ENCODE measurements around the gene URI1. TPM values are rescaled to one million over a fixed set of nuclear protein-coding genes. Genes with fewer than 3 reads are reported as not detected.
A peak's percentile ranks its signal among the peaks of the same experiment; 100 is the strongest.

The URI1 gene
- total RNA-seq, 1 donor from 2014 or later, result 63.2 TPM

DNA sequence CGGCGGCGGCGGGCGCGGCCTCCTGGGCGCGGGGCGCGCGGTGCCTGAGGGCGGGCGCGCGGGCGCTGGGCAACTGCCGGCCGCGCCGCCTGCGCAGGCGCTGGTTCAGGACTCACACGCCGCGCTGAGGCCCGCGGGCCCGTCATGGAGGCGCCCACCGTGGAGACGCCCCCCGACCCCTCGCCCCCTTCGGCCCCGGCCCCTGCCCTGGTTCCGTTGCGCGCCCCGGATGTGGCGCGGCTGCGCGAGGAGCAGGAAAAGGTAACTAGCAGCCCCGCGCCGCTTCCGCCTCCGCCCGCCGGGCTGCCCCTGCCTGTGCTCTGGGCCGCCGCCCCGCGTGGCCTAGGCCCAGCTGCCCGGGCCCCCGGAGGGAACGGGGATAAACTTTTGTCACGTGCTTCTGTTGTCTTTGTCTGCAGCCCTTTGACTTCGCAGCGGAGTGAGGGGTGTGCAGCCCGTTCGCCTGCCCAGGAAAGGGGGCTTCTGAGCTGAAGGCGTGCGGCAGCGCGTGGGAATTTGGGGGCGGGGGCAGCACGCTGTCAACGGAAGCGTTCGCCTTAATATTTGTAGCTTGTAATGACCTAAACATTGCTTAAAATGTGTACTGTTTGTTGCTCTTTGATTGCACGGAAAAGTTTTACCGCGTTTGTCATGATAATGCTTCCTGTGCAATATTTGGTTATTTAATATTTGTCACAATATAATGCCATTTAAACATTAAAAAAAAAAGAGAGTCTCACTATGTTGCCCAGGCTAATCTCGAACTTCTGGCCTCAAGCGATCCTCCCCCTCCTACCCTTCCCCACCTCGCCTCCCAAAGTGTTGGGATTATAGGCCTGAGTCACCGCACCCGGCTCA lies 594 bp downstream of the URI1 start:
- peaks cover 33% of the 10 kb centered on the region for H3K4me1 Mint-ChIP-seq (ENCODE audit: unreplicated experiment)
- TF ChIP-seq, protein P1, sequence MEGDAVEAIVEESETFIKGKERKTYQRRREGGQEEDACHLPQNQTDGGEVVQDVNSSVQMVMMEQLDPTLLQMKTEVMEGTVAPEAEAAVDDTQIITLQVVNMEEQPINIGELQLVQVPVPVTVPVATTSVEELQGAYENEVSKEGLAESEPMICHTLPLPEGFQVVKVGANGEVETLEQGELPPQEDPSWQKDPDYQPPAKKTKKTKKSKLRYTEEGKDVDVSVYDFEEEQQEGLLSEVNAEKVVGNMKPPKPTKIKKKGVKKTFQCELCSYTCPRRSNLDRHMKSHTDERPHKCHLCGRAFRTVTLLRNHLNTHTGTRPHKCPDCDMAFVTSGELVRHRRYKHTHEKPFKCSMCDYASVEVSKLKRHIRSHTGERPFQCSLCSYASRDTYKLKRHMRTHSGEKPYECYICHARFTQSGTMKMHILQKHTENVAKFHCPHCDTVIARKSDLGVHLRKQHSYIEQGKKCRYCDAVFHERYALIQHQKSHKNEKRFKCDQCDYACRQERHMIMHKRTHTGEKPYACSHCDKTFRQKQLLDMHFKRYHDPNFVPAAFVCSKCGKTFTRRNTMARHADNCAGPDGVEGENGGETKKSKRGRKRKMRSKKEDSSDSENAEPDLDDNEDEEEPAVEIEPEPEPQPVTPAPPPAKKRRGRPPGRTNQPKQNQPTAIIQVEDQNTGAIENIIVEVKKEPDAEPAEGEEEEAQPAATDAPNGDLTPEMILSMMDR (conservative IDR thresholded peaks at IDR 0.05), result peak; percentile 43
- peak overlapping the region; percentile 84 for H3K27ac Mint-ChIP-seq
- peak; percentile 71 for DNase-seq (ENCODE audit: extremely low spot score, unreplicated experiment)
- H3K27me3 Mint-ChIP-seq, result peaks cover 7% of the 10 kb centered on the region
- peaks cover 1% of the 10 kb centered on the region for H3K36me3 Mint-ChIP-seq
- H3K4me3 Mint-ChIP-seq, result peak overlapping the region; percentile 97
- peaks cover 7% of the 10 kb centered on the region for H3K9me3 Mint-ChIP-seq

GRCh38 chr19:29943615-29944014 lies 1.6 kb downstream of the URI1 start:
- Mint-ChIP-seq H3K27ac (peak overlapping the region; percentile 84), H3K4me1 (ENCODE audit: unreplicated experiment) (peaks cover 39% of the 10 kb centered on the region), H3K36me3 (peaks cover 7% of the 10 kb centered on the region), H3K9me3 (peaks cover 13% of the 10 kb centered on the region), H3K27me3 (peaks cover 7% of the 10 kb centered on the region), H3K4me3 (peak overlapping the region; percentile 97)
- DNase-seq (ENCODE audit: extremely low spot score, unreplicated experiment), result no peak
- TF ChIP-seq, protein P1 (conservative IDR thresholded peaks at IDR 0.05), result no peak

DNA sequence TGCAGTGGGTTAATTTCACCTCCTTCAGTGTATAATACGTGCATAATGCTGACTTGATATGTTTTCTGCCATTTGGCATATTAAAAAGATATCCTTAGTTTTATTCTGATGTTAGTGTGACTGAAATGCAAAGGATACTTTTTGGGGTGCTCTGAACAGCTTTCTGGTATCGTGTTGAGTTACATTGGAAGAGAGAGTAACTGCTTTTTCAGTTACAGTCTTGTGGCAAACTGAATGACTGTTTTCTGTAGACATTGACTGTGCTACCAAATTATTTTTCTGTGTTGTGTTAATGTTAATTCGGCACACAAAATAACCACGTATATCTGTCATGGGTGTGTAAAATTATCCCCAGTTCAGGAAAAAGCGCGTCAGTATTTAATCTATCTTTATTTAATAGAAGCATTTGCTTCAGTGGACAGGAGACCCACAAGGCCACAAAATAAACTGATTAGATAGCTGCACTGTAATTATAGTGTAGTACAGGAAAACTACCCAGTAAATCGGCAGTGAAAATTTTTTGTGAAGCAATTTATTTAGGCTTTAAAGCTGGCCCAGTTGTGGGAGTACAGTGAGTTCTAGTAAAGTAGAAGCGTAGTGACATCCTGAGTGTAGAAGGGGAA lies 2.5 kb downstream of the URI1 start:
- Mint-ChIP-seq H3K27ac (peak overlapping the region; percentile 70), H3K27me3 (peaks cover 6% of the 10 kb centered on the region), H3K9me3 (peaks cover 13% of the 10 kb centered on the region), H3K36me3 (peaks cover 7% of the 10 kb centered on the region), H3K4me3 (peak overlapping the region; percentile 73), H3K4me1 (ENCODE audit: unreplicated experiment) (peaks cover 39% of the 10 kb centered on the region)
- TF ChIP-seq, protein P1 (conservative IDR thresholded peaks at IDR 0.05), result no peak
- no peak for DNase-seq (ENCODE audit: extremely low spot score, unreplicated experiment)

DNA sequence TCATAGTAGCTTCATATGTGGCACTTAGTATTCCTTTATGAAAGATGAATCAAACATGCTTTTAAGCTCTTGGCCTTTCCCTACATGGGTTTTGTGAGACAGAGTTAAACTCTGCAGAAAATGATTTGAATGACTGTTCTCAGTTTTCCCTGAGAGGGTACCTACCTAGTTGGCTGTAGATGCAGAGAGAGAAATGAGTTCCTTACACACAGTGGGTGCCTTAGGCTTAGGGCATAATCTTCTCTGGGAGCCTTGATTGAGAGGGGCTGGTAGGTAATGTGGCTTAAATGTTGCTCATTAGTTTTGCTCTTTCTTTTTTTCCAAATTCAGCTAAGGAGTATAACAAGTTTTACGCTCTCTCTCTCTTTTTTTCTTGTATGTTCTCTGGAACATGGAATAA lies 3.0 kb downstream of the URI1 start:
- TF ChIP-seq, protein P1 (conservative IDR thresholded peaks at IDR 0.05), result no peak
- Mint-ChIP-seq H3K27ac (peak overlapping the region; percentile 70), H3K4me3 (peak overlapping the region; percentile 51), H3K9me3 (peaks cover 13% of the 10 kb centered on the region), H3K36me3 (peaks cover 7% of the 10 kb centered on the region), H3K27me3 (peaks cover under 1% of the 10 kb centered on the region), H3K4me1 (ENCODE audit: unreplicated experiment) (peaks cover 39% of the 10 kb centered on the region)
- no peak for DNase-seq (ENCODE audit: extremely low spot score, unreplicated experiment)

GRCh38 chr19:29945433-29945832 lies 3.4 kb downstream of the URI1 start:
- H3K27ac Mint-ChIP-seq, result peak overlapping the region; percentile 70
- H3K9me3 Mint-ChIP-seq, result peaks cover 13% of the 10 kb centered on the region
- no peak for DNase-seq (ENCODE audit: extremely low spot score, unreplicated experiment)
- no peaks in the 10 kb centered on the region for H3K27me3 Mint-ChIP-seq
- H3K36me3 Mint-ChIP-seq, result peaks cover 9% of the 10 kb centered on the region
- peaks cover 39% of the 10 kb centered on the region for H3K4me1 Mint-ChIP-seq (ENCODE audit: unreplicated experiment)
- TF ChIP-seq, protein P1 (conservative IDR thresholded peaks at IDR 0.05), result no peak
- H3K4me3 Mint-ChIP-seq, result peak overlapping the region; percentile 51

Measured in type B pancreatic cell (in vitro differentiated cells).